RWPE2 (cell line): ENCODE measurements around the gene SATB2.

ENCODE experiments used
- ATAC-seq: fragments of 200-7000 bp; cut with Tn5 transposase; 3 replicates; pipeline ENCODE4 v1.9.1; 2021; ENCODE audit warnings: low read depth
- DNase-seq: peaks from one replicate; pipeline ENCODE4 v3.0.0-alpha.2; 2020; ENCODE audit warnings: low spot score
- H3K27ac ChIP-seq: fragments of 450-650 bp; 2 replicates; pipeline ENCODE4 v1.5.1; 2017; ENCODE audit warnings: mild to moderate bottlenecking; ENCODE audit not compliant: poor library complexity, severe bottlenecking
- H3K27me3 ChIP-seq: fragments of 250-450 bp; sonication (Bioruptor Pico); 2 replicates; pipeline ENCODE4 v1.5.1; 2021; ENCODE audit warnings: mild to moderate bottlenecking, moderate library complexity; ENCODE audit not compliant: insufficient read depth, poor library complexity, severe bottlenecking
- H3K36me3 ChIP-seq: fragments of 250-450 bp; sonication (Bioruptor Pico); 2 replicates; pipeline ENCODE4 v1.5.1; 2020; ENCODE audit warnings: low read depth, mild to moderate bottlenecking, moderate library complexity
- H3K4me1 ChIP-seq: fragments of 250-450 bp; sonication (Bioruptor Pico); 2 replicates; pipeline ENCODE4 v1.5.1; 2021; ENCODE audit warnings: mild to moderate bottlenecking, moderate library complexity; ENCODE audit not compliant: insufficient read depth, poor library complexity, severe bottlenecking
- H3K4me3 ChIP-seq: fragments of 250-450 bp; sonication (Bioruptor Pico); 2 replicates; pipeline ENCODE4 v1.5.1; 2021; ENCODE audit warnings: mild to moderate bottlenecking, moderate library complexity; ENCODE audit not compliant: severe bottlenecking
- H3K9me3 ChIP-seq: fragments of 250-450 bp; sonication (Bioruptor Pico); 2 replicates; pipeline ENCODE4 v1.5.1; 2021; ENCODE audit warnings: mild to moderate bottlenecking, moderate library complexity; ENCODE audit not compliant: severe bottlenecking
- TF ChIP-seq, protein P1 (sequence below): fragments of 450-650 bp; IDR thresholded peaks from one replicate; pipeline ENCODE4 v1.5.1; 2017; ENCODE audit warnings: mild to moderate bottlenecking, moderate library complexity; ENCODE audit not compliant: poor library complexity, severe bottlenecking

Gene SATB2

DNA sequence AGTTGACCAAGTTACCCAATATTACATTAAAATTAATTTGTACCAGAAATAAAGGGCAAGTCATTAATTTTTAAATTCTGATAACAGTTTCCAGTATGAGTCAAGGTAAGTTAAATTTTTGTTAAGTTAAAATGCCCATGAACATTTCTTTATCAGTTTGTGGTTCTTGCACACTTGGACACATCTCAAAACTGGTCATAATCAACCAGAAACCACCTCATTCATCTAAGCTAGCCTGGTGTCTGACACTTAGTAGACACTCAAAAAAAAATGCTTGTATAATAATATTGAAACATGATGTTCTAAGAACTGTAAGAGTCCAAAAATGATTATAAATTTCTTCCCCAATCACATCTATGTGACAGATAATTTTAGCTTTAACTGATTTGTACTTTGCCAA lies 62.4 kb downstream of the SATB2 start:
- Histone ChIP-seq H3K27me3 (no peaks in the 10 kb centered on the region), H3K9me3 (no peaks in the 10 kb centered on the region), H3K4me1 (no peaks in the 10 kb centered on the region), H3K27ac (no peak overlapping the region), H3K4me3 (no peak overlapping the region), H3K36me3 (peaks cover 6% of the 10 kb centered on the region; the same call in 1 of the 2 replicates)
- TF ChIP-seq, protein P1, sequence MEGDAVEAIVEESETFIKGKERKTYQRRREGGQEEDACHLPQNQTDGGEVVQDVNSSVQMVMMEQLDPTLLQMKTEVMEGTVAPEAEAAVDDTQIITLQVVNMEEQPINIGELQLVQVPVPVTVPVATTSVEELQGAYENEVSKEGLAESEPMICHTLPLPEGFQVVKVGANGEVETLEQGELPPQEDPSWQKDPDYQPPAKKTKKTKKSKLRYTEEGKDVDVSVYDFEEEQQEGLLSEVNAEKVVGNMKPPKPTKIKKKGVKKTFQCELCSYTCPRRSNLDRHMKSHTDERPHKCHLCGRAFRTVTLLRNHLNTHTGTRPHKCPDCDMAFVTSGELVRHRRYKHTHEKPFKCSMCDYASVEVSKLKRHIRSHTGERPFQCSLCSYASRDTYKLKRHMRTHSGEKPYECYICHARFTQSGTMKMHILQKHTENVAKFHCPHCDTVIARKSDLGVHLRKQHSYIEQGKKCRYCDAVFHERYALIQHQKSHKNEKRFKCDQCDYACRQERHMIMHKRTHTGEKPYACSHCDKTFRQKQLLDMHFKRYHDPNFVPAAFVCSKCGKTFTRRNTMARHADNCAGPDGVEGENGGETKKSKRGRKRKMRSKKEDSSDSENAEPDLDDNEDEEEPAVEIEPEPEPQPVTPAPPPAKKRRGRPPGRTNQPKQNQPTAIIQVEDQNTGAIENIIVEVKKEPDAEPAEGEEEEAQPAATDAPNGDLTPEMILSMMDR: no peak
- DNase-seq (no peak), ATAC-seq (no peak)

DNA sequence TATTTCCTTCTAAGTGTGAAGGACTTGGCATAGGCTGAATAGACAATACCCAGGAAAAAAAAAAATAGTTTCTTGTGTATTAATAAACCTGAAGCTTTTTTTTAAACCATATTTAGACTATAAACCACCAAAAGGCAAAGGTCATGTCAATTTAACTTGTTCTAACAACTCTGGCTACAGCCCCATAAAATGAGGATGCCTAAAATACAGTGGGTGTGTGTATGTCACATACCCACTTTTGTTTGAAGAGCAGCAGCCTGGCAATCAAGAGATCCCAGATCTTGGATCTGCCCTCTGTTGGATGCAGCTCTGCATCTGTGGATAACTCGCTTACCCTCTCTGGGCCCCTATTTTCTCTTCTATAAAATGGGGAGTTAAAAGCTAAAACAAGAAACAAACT lies 65.4 kb downstream of the SATB2 start:
- Histone ChIP-seq H3K4me3 (no peak overlapping the region), H3K27ac (no peak overlapping the region), H3K36me3 (peaks cover 4% of the 10 kb centered on the region; the same call in 1 of the 2 replicates), H3K27me3 (no peaks in the 10 kb centered on the region), H3K9me3 (no peaks in the 10 kb centered on the region), H3K4me1 (no peaks in the 10 kb centered on the region)
- no peak for ATAC-seq
- TF ChIP-seq, protein P1: no peak
- DNase-seq: no peak

DNA sequence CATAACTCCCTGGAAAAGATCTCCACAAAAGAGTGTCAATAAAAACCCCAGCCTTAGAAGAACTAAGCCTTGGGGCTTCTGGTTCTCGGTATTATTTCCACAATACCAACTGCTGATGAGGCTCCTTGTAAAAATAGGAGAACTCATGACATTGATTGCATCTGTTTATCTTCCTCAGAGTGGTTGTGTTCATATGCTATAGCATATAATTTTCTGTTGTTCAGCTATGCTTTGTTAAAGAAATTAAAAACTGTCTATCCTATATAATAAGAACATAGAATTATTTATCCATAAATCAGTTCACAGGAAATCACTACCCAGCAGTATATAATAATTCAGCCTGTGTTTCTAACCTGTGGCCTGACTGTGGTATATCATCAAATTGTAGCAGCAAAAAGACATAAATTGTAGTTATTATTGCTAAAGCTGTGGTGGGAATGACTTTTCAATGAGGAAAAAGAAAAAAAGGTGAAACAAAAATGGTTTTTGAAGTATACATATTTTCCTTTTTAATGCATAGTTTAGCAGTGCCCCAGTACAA lies 68.9 kb downstream of the SATB2 start:
- DNase-seq: no peak
- no peaks in the 10 kb centered on the region for H3K27me3 ChIP-seq
- ATAC-seq: no peak

DNA sequence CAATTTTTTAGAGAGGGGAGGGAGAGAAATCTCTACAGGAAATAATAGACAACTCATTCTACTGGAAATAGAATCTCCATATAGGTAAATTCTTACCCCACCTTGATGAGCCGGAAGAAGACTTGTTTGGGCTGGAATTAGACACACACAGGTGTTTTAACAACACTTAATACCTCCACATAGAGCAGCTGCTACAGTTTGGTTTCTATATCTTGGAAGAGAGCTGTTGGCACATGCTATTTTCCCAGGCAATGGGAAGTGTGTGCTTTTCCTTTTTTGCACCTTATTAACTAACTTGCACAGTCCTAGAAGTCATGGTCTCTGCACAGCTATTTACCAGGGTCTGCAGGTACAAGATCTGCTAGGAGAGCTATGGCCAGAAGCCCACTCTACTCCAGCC lies 73.7 kb downstream of the SATB2 start:
- Histone ChIP-seq H3K27me3 (no peaks in the 10 kb centered on the region), H3K4me1 (no peaks in the 10 kb centered on the region), H3K27ac (no peak overlapping the region), H3K36me3 (peaks cover 12% of the 10 kb centered on the region), H3K4me3 (no peak overlapping the region), H3K9me3 (no peaks in the 10 kb centered on the region)
- ATAC-seq: no peak
- no peak for DNase-seq
- TF ChIP-seq, protein P1: no peak

More for the DNA sequence above, 68.9 kb downstream of the SATB2 start:
- Histone ChIP-seq H3K4me1 (no peaks in the 10 kb centered on the region), H3K27ac (no peak overlapping the region), H3K9me3 (no peaks in the 10 kb centered on the region), H3K4me3 (no peak overlapping the region), H3K36me3 (no peaks in the 10 kb centered on the region)
- TF ChIP-seq, protein P1: no peak

GRCh38 chr2:199383021-199383420 lies 74.7 kb downstream of the SATB2 start:
- ATAC-seq (no peak), DNase-seq (no peak)
- no peaks in the 10 kb centered on the region for H3K4me1 ChIP-seq
- H3K36me3 ChIP-seq: peaks cover 18% of the 10 kb centered on the region
- no peak overlapping the region for H3K4me3 ChIP-seq
- H3K27ac ChIP-seq: no peak overlapping the region
- no peaks in the 10 kb centered on the region for H3K27me3 ChIP-seq
- H3K9me3 ChIP-seq: no peaks in the 10 kb centered on the region
- TF ChIP-seq, protein P1: no peak
